K562 (cell line): Measurements from ENCODE around the gene MYL5. TPM values are rescaled to one million over a fixed set of nuclear protein-coding genes. Genes with fewer than 3 reads are reported as not detected.

Experiments
- CBFA2T2 ChIP-seq: fragments of 450-650 bp; conservative IDR thresholded peaks from 2 replicates; pipeline ENCODE4 v1.6.1; 2017; ENCODE audit warnings: mild to moderate bottlenecking
- CREB3 ChIP-seq: fragments of 450-650 bp; conservative IDR thresholded peaks from 2 replicates; pipeline ENCODE4 v1.6.1; 2016; ENCODE audit warnings: missing genetic modification characterization, low read depth, mild to moderate bottlenecking, missing compliant biosample characterization, moderate library complexity
- JUNB ChIP-seq: fragments of 450-650 bp; formaldehyde crosslinking; conservative IDR thresholded peaks from 2 replicates; pipeline ENCODE4 v1.4.0; 2020; ENCODE audit warnings: mild to moderate bottlenecking
- MCM7 ChIP-seq, 2 experiments: fragments of 450-650 bp; IDR thresholded peaks; 2 replicates each; pipeline ENCODE4 v1.6.1; 2016 to 2018
- MYNN ChIP-seq, 2 experiments: sonication (generic); formaldehyde crosslinking in 1 of 2; IDR thresholded peaks; 2 replicates each; pipeline versions ENCODE4 v1.5.0 to v1.6.1; 2016 to 2020; ENCODE audit warnings: antibody characterized with exemption in 1 of 2, missing genetic modification reagents in 1 of 2
- NR0B1 ChIP-seq: fragments of 450-650 bp; IDR thresholded peaks from one replicate; pipeline ENCODE4 v1.6.1; 2018; ENCODE audit warnings: mild to moderate bottlenecking, moderate library complexity; ENCODE audit not compliant: partially characterized antibody
- PHF20 ChIP-seq: fragments of 450-650 bp; IDR thresholded peaks from 2 replicates; pipeline ENCODE4 v1.6.1; 2018; ENCODE audit not compliant: partially characterized antibody
- PTBP1 ChIP-seq: fragments of 200-400 bp; formaldehyde crosslinking; IDR thresholded peaks from 2 replicates; pipeline ENCODE4 v1.6.1; 2017; ENCODE audit warnings: low read depth, low read length
- RBM14 ChIP-seq: fragments of 200-400 bp; formaldehyde crosslinking; IDR thresholded peaks from 2 replicates; pipeline ENCODE4 v1.6.1; 2018; ENCODE audit warnings: low read depth, mild to moderate bottlenecking, low read length, moderate library complexity, borderline replicate concordance; ENCODE audit not compliant: insufficient read depth
- SREBF1 ChIP-seq: fragments of 150-350 bp; IDR thresholded peaks from 2 replicates; pipeline ENCODE4 v1.6.1; 2014; ENCODE audit warnings: antibody characterized with exemption, low read depth, low read length, borderline replicate concordance
- SRSF7 ChIP-seq: fragments of 200-400 bp; formaldehyde crosslinking; optimal IDR thresholded peaks from 2 replicates; pipeline ENCODE3; 2017; ENCODE audit warnings: mild to moderate bottlenecking, low read depth, low read length
- TGIF2 ChIP-seq: sonication (generic); formaldehyde crosslinking; IDR thresholded peaks from 2 replicates; pipeline ENCODE4 v1.8.1; 2022; ENCODE audit warnings: mild to moderate bottlenecking, missing genetic modification reagents, moderate library complexity
- ZBTB1 ChIP-seq: sonication (generic); formaldehyde crosslinking; IDR thresholded peaks from 2 replicates; pipeline ENCODE4 v1.8.1; 2023; ENCODE audit warnings: missing genetic modification reagents, low read depth, mild to moderate bottlenecking, borderline replicate concordance
- ZC3H4 ChIP-seq: sonication (generic); formaldehyde crosslinking; IDR thresholded peaks from 2 replicates; pipeline ENCODE4 v1.9.0; 2021; ENCODE audit warnings: missing genetic modification reagents, borderline replicate concordance
- ZFP30 ChIP-seq: fragments of 250-450 bp; sonication (Bioruptor Pico); IDR thresholded peaks from 2 replicates; pipeline ENCODE4 v1.8.0; 2022; ENCODE audit warnings: moderate library complexity, mild to moderate bottlenecking, inconsistent platforms, borderline replicate concordance
- ZNF551 ChIP-seq: fragments of 250-450 bp; sonication (Bioruptor Pico); IDR thresholded peaks from 2 replicates; pipeline ENCODE4 v1.5.0; 2021; ENCODE audit warnings: mild to moderate bottlenecking, moderate library complexity
- polyA plus RNA-seq, 8 experiments: library from polyadenylated mRNA; depleted of rRNA in 4 of 8; stranded (reverse) in 5 of 8; unstranded in 3 of 8; fragments of >200 nt; fragmentation: Nextera tagmentation in 2 of 8; fragmentation: Illumina TruSeq in 1 of 8; extraction: Ambion mirVana in 2 of 8; extraction: Trizol in 1 of 8; gene quantifications; 2 replicates each; pipeline versions ENCODE4 v1.2.1 to v1.2.3, GENCODE V29; 2011 to 2014; ENCODE audit warnings: inconsistent platforms in 1 of 8, missing spikeins in 1 of 8
- total RNA-seq, 7 experiments: library from RNA; depleted of rRNA in 6 of 7; stranded (reverse); fragments of >200 nt in 6 of 7; fragmentation: Illumina TruSeq in 2 of 7; extraction: Trizol in 2 of 7; gene quantifications; 2 replicates each; pipeline versions ENCODE4 v1.2.1 to v1.2.3, GENCODE V29; 2011 to 2021; ENCODE audit warnings: low replicate concordance in 1 of 7
- TF ChIP-seq, protein P1 (sequence below), 2 experiments: fragments of 450-650 bp in 1 of 2; sonication (generic) in 1 of 2; formaldehyde crosslinking in 1 of 2; IDR thresholded peaks in 1 of 2; conservative IDR thresholded peaks in 1 of 2; 2 replicates each; pipeline versions ENCODE4 v1.6.1 to v1.8.1; 2016 to 2023; ENCODE audit warnings: mild to moderate bottlenecking in 2 of 2, moderate library complexity in 2 of 2, inconsistent platforms in 1 of 2, missing genetic modification reagents in 1 of 2
- TF ChIP-seq, protein P2 (sequence below): fragments of 450-650 bp; formaldehyde crosslinking; IDR thresholded peaks from 2 replicates; pipeline ENCODE4 v1.4.0; 2022; ENCODE audit warnings: missing genetic modification characterization

Gene MYL5
- total and polyA plus RNA-seq, 9 of the 15 experiments (the other 6 are each of a cell fraction or from before 2014, with no cell fraction given) = 1.4 to 10.0 (median 4.1) TPM

DNA sequence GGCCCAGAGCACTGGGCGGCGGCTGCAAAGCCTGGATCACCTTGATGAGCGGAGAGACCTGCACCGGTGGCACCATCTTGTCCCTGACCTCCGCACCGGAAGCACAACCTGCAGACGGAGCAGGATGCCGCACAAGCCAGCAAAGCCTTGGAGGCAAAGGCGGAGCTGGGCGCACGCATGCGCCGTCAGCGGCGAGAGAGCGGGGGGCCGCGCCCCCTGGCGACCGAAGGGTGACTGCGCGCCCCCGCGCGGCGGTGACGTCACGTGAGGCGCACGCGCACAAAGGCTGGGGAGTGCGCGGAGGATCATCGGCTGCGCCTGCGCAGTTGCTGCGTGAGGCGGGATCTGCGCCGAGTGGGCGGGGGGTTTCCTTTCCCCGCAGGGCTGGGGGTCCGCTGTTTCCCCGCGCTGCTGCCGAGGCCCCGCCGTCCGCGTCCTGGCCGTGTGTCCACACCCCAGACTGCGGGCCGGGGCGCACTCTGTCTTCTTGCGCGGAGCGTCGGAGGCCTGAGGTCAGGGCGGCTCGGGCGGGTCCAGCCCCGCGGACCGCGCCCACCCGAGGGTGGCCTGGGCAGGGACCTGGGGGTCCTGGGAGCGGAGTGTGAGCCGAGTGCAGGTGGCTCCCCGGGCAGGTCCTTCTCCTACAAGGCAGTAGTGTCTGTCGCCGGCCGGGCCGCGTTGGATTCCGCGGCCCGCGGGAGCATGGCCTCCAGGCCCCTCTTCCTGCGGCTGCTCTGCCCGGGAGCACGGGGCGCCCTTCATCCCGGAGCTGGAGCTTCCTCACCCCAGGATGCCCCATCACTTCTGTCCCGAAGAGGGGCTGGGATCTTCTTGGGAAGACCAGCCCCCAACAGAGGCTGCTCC, at the start of gene MYL5, which contains the start of gene ATP5ME (continued):
- TF ChIP-seq PHF20 (peak; percentile 32), SREBF1 (peak; percentile 75; the same call in 1 of the 2 replicates), SRSF7 (no peak), PTBP1 (no peak), CBFA2T2 (peak; percentile 33), ZNF551 (CRISPR knock-in tag) (no peak), TGIF2 (CRISPR knock-in tag) (no peak), CREB3 (tag) (0 out of 2 replicates have a peak, but pooled peaks have one; percentile 45), ZBTB1 (CRISPR knock-in tag) (no peak), MYNN (IDR thresholded peaks at IDR 0.05) (no peak), MYNN (CRISPR knock-in tag; IDR thresholded peaks at IDR 0.05) (no peak), ZFP30 (CRISPR knock-in tag) (no peak), MCM7 (IDR thresholded peaks at IDR 0.05) (no peak), JUNB (CRISPR knock-in tag) (peak; percentile 83), NR0B1 (no peak), ZC3H4 (no peak), RBM14 (no peak)
- TF ChIP-seq, protein P1, sequence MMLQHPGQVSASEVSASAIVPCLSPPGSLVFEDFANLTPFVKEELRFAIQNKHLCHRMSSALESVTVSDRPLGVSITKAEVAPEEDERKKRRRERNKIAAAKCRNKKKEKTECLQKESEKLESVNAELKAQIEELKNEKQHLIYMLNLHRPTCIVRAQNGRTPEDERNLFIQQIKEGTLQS (IDR thresholded peaks at IDR 0.05) = peak; percentile 97
- TF ChIP-seq, protein P1 (CRISPR knock-in tag; conservative IDR thresholded peaks at IDR 0.05) = no peak; the same call in 1 of the 2 replicates
- TF ChIP-seq, protein P2, sequence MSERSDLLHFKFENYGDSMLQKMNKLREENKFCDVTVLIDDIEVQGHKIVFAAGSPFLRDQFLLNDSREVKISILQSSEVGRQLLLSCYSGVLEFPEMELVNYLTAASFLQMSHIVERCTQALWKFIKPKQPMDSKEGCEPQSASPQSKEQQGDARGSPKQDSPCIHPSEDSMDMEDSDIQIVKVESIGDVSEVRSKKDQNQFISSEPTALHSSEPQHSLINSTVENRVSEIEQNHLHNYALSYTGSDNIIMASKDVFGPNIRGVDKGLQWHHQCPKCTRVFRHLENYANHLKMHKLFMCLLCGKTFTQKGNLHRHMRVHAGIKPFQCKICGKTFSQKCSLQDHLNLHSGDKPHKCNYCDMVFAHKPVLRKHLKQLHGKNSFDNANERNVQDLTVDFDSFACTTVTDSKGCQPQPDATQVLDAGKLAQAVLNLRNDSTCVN (CRISPR knock-in tag) = no peak
